Loucy (cell line): ENCODE results near the gene TMEM178B.

Source experiments
- EZH2phosphoT487 ChIP-seq: fragments of 200-600 bp; IDR thresholded peaks from 2 replicates; pipeline ENCODE4 v1.6.1; 2018; ENCODE audit warnings: antibody characterized with exemption, mild to moderate bottlenecking, moderate library complexity, borderline replicate concordance
- TF ChIP-seq, protein P1 (sequence below): fragments of 200-600 bp; sonication (generic); conservative IDR thresholded peaks from 2 replicates; pipeline ENCODE4 v1.5.1; 2014; ENCODE audit warnings: mild to moderate bottlenecking, antibody characterized with exemption, low read length

DNA sequence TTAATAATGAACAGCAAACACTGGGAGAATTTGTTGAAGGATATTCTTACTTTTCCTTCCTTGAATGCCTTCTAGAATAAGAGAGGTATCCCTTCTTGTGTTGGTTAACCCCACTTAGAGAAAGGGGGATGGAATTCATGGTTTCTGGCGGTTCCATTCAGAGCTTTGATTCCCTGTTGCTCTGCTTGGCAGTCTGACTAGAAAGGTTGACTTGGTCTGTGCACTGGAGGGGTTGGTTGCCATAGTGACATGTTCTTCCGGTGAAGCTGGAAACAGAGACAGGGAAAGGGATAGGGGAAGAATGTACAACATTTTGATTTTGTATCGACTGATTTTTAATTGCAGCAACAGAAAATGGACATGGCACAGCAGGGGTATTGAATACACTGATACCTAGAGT is 2.5 kb downstream of the TMEM178B start:
- TF ChIP-seq, protein P1, sequence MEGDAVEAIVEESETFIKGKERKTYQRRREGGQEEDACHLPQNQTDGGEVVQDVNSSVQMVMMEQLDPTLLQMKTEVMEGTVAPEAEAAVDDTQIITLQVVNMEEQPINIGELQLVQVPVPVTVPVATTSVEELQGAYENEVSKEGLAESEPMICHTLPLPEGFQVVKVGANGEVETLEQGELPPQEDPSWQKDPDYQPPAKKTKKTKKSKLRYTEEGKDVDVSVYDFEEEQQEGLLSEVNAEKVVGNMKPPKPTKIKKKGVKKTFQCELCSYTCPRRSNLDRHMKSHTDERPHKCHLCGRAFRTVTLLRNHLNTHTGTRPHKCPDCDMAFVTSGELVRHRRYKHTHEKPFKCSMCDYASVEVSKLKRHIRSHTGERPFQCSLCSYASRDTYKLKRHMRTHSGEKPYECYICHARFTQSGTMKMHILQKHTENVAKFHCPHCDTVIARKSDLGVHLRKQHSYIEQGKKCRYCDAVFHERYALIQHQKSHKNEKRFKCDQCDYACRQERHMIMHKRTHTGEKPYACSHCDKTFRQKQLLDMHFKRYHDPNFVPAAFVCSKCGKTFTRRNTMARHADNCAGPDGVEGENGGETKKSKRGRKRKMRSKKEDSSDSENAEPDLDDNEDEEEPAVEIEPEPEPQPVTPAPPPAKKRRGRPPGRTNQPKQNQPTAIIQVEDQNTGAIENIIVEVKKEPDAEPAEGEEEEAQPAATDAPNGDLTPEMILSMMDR, result no peak
- no peak for TF ChIP-seq EZH2phosphoT487
